GM19238 (cell line): ENCODE data around the gene SH2D2A.
"Not testable (repeated sequence)": the region's sequence is repeated elsewhere in the genome, so short reads cannot be mapped to it uniquely, and the experiment has no call there.

Experiments
- DNase-seq: peaks from one replicate; pipeline ENCODE4 v3.0.0; 2011; ENCODE audit warnings: low spot score; ENCODE audit not compliant: insufficient read length

SH2D2A gene

GRCh38 chr1:156768610-156769295 is 47.9 kb downstream of the SH2D2A start:
- no peak for DNase-seq

DNA sequence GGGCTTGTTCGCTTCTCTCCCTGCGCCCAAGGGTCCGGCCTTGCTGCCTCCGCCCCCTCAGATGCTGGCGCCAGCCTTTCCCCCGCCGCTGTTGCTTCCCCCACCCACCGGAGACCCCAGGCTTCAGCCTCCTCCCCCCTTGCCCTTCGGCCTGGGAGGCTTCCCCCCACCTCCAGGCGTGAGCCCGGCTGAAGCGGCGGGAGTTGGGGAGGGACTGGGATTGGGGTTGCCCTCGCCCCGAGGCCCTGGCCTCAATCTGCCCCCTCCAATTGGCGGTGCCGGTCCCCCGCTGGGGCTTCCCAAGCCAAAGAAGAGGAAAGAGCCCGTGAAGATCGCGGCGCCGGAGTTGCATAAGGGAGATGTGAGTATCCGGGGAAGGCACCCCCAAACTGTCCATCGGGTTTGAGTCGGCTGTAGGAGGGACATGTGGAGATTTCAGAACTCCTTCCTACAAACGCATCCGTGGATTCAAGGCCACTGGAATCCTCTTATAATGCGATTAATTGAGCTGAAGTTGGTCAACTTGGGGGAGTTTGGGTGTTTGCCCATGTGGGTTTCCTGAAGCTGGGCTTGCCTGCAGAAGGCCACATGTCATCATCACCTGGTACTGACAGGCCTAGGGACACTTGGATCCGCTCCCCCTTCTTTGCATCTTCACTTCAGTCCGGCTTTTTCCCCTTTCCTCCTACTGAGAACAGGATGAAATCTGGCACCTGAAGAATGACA is 48.6 kb downstream of the SH2D2A start:
- DNase-seq: no peak

- DNase-seq: peak; percentile 83
Measured at GRCh38 chr1:156767101-156767878, 49.4 kb downstream of the SH2D2A start, which contains the start of gene PRCC. TSS of gene PRCC (plus strand) at chr1:156767535. CDS start at chr1:156767772, 237 bp downstream.

GRCh38 chr1:156766298-156767100 is 50.1 kb downstream of the SH2D2A start:
- DNase-seq: no peak

- no peak for DNase-seq
Measured at GRCh38 chr1:156765666-156766065, 51.0 kb downstream of the SH2D2A start.

- not testable (repeated sequence) for DNase-seq
Measured at GRCh38 chr1:156765136-156765535, 51.5 kb downstream of the SH2D2A start.

DNA sequence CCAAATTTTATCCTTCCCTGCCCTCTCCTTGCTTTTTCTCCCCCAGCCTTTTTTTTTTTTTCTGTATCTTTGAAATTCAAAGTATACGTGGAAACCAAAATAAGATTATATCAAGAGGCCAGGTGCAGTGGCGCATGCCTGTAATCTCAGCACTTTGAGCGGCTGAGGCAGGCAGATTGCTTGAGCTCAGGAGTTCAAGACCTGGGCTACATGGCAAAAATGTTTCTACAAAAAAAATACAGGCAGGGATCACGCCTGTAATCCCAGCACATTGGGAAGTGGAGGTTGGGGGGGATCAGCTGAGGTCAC is 55.9 kb downstream of the SH2D2A start:
- DNase-seq: no peak

- DNase-seq: no peak
Measured at GRCh38 chr1:156760092-156760795, 56.4 kb downstream of the SH2D2A start.

DNA sequence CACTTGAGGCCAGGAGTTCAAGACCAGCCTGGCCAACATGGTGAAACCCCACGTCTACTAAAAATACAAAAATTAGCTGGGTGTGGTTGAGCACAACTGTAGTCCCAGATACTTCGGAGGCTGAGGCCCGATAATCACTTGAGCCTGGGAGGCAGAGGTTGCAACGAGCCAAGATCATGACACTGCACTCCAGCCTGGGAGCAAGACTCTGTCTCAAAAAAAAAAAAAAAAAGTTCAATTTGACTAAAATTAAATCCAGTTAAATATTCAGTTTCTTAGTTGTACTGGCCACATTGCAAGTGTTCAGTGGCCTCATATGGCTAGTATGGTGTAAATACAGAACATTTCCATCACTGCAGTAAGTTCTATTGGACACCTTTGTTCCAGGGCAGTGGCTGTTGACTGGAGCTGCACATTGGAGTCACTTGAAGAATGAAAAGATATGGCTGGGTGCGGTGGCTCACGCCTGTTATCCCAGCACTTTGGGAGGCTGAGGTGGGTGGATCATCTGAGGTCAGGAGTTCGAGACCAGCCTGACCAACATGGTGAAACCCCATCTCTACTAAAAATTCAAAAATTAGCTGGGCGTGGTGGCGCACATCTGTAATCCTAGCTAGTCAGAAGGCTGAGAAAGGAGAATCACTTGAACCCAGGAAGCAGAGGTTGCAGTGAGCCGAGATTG is 58.9 kb downstream of the SH2D2A start:
- DNase-seq: not testable (repeated sequence)

GRCh38 chr1:156756355-156756754 is 60.3 kb downstream of the SH2D2A start:
- no peak for DNase-seq
